Adrenal gland (tissue), 12 donors: Measurements from ENCODE around the gene MAP2. TPM values are rescaled to one million over a fixed set of nuclear protein-coding genes. Genes with fewer than 3 reads are reported as not detected.

ENCODE experiments used
- DNase-seq, 7 donors: peaks; one replicate each; pipeline ENCODE4 v3.0.0-alpha.2; 2019 to 2020
- H3K27ac ChIP-seq, 5 donors: fragments of 200-600 bp; sonication (generic) in 4 of 5; 1 replicate in 3 of 5; 2 replicates in 2 of 5; pipeline versions ENCODE4 v1.5.1 to v1.8.0; 2016 to 2020; ENCODE audit warnings: mild to moderate bottlenecking in 1 of 5
- H3K27me3 ChIP-seq: fragments of 200-600 bp; 2 replicates; pipeline ENCODE4 v1.8.0; 2021
- H3K36me3 ChIP-seq, 2 donors: fragments of 200-600 bp; replicated peaks in 1 of 2; 1 replicate in 1 of 2; 2 replicates in 1 of 2; pipeline versions ENCODE4 v1.5.1 to v1.8.0; 2018 to 2022
- H3K4me1 ChIP-seq, 2 donors: fragments of 200-600 bp; replicated peaks in 1 of 2; 1 replicate in 1 of 2; 2 replicates in 1 of 2; pipeline versions ENCODE4 v1.5.1 to v1.8.0; 2018 to 2021
- H3K4me3 ChIP-seq, 4 donors: fragments of 200-600 bp; sonication (generic) in 3 of 4; one replicate each; pipeline ENCODE4 v1.5.1; 2016 to 2018
- H3K9me3 ChIP-seq, 3 donors: fragments of 200-600 bp; sonication (generic) in 1 of 3; replicated peaks in 1 of 3; 1 replicate in 2 of 3; 2 replicates in 1 of 3; pipeline versions ENCODE4 v1.5.1 to v1.8.0; 2016 to 2021
- CTCF ChIP-seq, 6 experiments: fragments of 450-650 bp in 4 of 6; fragments of 200-600 bp in 2 of 6; sonication (generic) in 1 of 6; IDR thresholded peaks; 1 replicate in 5 of 6; 2 replicates in 1 of 6; pipeline versions ENCODE4 v1.5.1 to v1.8.0; 2016 to 2021; ENCODE audit warnings: antibody characterized with exemption in 6 of 6, mild to moderate bottlenecking in 2 of 6, moderate library complexity in 1 of 6
- POLR2A ChIP-seq, 2 donors: fragments of 450-650 bp; IDR thresholded peaks; one replicate each; pipeline ENCODE4 v1.6.1; 2017; ENCODE audit warnings: antibody characterized with exemption in 2 of 2, mild to moderate bottlenecking in 2 of 2, moderate library complexity in 1 of 2
- WGBS, 4 donors: extraction: QIAGEN DNeasy Blood & Tissue Kit in 2 of 4; methylation state at CpG; one replicate each; pipeline versions ENCODE4 v1.1.5 to v1.1.7; 2013 to 2017; 5-methylcytosine and 5-hydroxymethylcytosine counted together
- intact Hi-C, 2 donors: fragments of 100-400 bp; cut with DNase I; formaldehyde crosslinking; loops; one replicate each; pipeline versions ENCODE4 v1.14.1 to v1.15.0; 2022 to 2023
- polyA plus RNA-seq, 3 donors: library from polyadenylated mRNA; stranded (reverse); fragments of 200-250 nt in 2 of 3; fragments of 350-450 nt in 1 of 3; fragmentation: Illumina TruSeq in 1 of 3; extraction: RNeasy Lipid Tissue Mini Kit (QIAGEN cat#74804) in 1 of 3; gene quantifications; one replicate each; pipeline ENCODE4 v1.2.3, GENCODE V29; 2013 to 2014
- total RNA-seq, 9 donors: library from RNA; depleted of rRNA in 4 of 9; stranded (reverse); fragments of >200 nt in 4 of 9; fragments of 120-200 nt in 1 of 9; fragmentation: NEBNext Ultra II Directional in 1 of 9; extraction: Animal tissue kit (Norgen Biotek cat#: 25700) in 1 of 9; gene quantifications; one replicate each; pipeline versions ENCODE4 v1.1.0 to v1.2.4, GENCODE V29; 2013 to 2023
- donor health status: healthy with polysubstance abuse.
- donor health status: Bipolar disorder and iron deficiency.
- donor health status: DM: yes; HTN: yes; CAD: no.
- donor health status: DM: no; HTN: no; CAD: no.
- donor health status: DM: no; HTN: no; CAD: no.
- donor health status: DM: yes; HTN: yes; CAD: no.

Gene MAP2
- total and polyA plus RNA-seq, 12 donors, result 2.2 to 25.5 (median 6.0) TPM

- H3K27ac ChIP-seq, result no peak overlapping the region
- H3K4me1 ChIP-seq, result no peaks in the 10 kb centered on the region
- H3K9me3 ChIP-seq, result no peaks in the 10 kb centered on the region
- H3K27me3 ChIP-seq, result no peaks in the 10 kb centered on the region
- no peak for DNase-seq
- TF ChIP-seq CTCF (IDR thresholded peaks at IDR 0.05) (no peak), POLR2A (IDR thresholded peaks at IDR 0.05) (no peak)
- 57 to 66% (median 64%) methylated on average over 3 of the region's 3 CpGs for WGBS, 4 donors
- H3K36me3 ChIP-seq, result no peaks in the 10 kb centered on the region
- intact Hi-C loops, result no loop called here
- H3K4me3 ChIP-seq, result no peak overlapping the region
Measured at GRCh38 chr2:209637293-209637692, 213.4 kb downstream of the MAP2 start.

GRCh38 chr2:209638346-209638745, 214.5 kb downstream of the MAP2 start:
- 79 to 93% (median 86%) methylated on average over 2 of the region's 2 CpGs for WGBS, 4 donors

GRCh38 chr2:209640358-209640757, 216.5 kb downstream of the MAP2 start:
- Histone ChIP-seq H3K27me3 (no peaks in the 10 kb centered on the region), H3K36me3 (no peaks in the 10 kb centered on the region), H3K9me3 (no peaks in the 10 kb centered on the region), H3K4me1 (no peaks in the 10 kb centered on the region), H3K27ac (no peak overlapping the region), H3K4me3 (no peak overlapping the region)
- no peak for TF ChIP-seq POLR2A (IDR thresholded peaks at IDR 0.05)
- no peak for TF ChIP-seq CTCF (IDR thresholded peaks at IDR 0.05)
- DNase-seq, result no peak
- intact Hi-C loops, result no loop called here
- WGBS, 4 donors, result 78 to 83% (median 81%) methylated on average over 2 of the region's 2 CpGs

More at GRCh38 chr2:209638346-209638745, 214.5 kb downstream of the MAP2 start:
- intact Hi-C loops, result no loop called here
- no peak overlapping the region for H3K27ac ChIP-seq
- H3K4me3 ChIP-seq, result no peak overlapping the region
- no peaks in the 10 kb centered on the region for H3K9me3 ChIP-seq
- H3K36me3 ChIP-seq, result no peaks in the 10 kb centered on the region
- no peaks in the 10 kb centered on the region for H3K4me1 ChIP-seq
- no peak for DNase-seq
- TF ChIP-seq POLR2A (IDR thresholded peaks at IDR 0.05), result no peak
- H3K27me3 ChIP-seq, result no peaks in the 10 kb centered on the region

GRCh38 chr2:209642146-209642820, 218.4 kb downstream of the MAP2 start:
- H3K4me1 ChIP-seq, result no peaks in the 10 kb centered on the region
- no peak for DNase-seq
- H3K27me3 ChIP-seq, result no peaks in the 10 kb centered on the region
- H3K36me3 ChIP-seq, result no peaks in the 10 kb centered on the region
- 77 to 92% (median 84%) methylated on average over 3 of the region's 3 CpGs for WGBS, 4 donors
- TF ChIP-seq POLR2A (IDR thresholded peaks at IDR 0.05), result no peak
- no peak for TF ChIP-seq CTCF (IDR thresholded peaks at IDR 0.05)
- no peak overlapping the region for H3K4me3 ChIP-seq
- no peaks in the 10 kb centered on the region for H3K9me3 ChIP-seq
- intact Hi-C loops, result no loop called here
- no peak overlapping the region for H3K27ac ChIP-seq

- intact Hi-C loops, result no loop called here
- H3K27ac ChIP-seq, result no peak overlapping the region
- no peak for DNase-seq
- H3K36me3 ChIP-seq, result no peaks in the 10 kb centered on the region
- no peak overlapping the region for H3K4me3 ChIP-seq
- no peak for TF ChIP-seq POLR2A (IDR thresholded peaks at IDR 0.05)
- no peak for TF ChIP-seq CTCF (IDR thresholded peaks at IDR 0.05)
- no peaks in the 10 kb centered on the region for H3K4me1 ChIP-seq
- no peaks in the 10 kb centered on the region for H3K9me3 ChIP-seq
- no peaks in the 10 kb centered on the region for H3K27me3 ChIP-seq
Measured at GRCh38 chr2:209644842-209645241, 221.0 kb downstream of the MAP2 start.
